Vagina (tissue), 2 donors: ENCODE results near the gene TNFSF8. TPM values are rescaled to one million over a fixed set of nuclear protein-coding genes. Genes with fewer than 3 reads are reported as not detected.

Source experiments
- DNase-seq, 2 donors: peaks; one replicate each; pipeline ENCODE4 v3.0.0-alpha.2; 2017; ENCODE audit errors: extremely low spot score in 2 of 2
- H3K27ac ChIP-seq: fragments of 200-600 bp; sonication (generic); one replicate; pipeline ENCODE4 v1.5.1; 2019
- H3K27me3 ChIP-seq: fragments of 200-600 bp; sonication (generic); one replicate; pipeline ENCODE4 v1.5.1; 2019
- H3K36me3 ChIP-seq, 2 donors: fragments of 200-600 bp; sonication (generic); one replicate each; pipeline ENCODE4 v1.5.1; 2017 to 2019
- H3K4me1 ChIP-seq: fragments of 200-600 bp; sonication (generic); one replicate; pipeline ENCODE4 v1.5.1; 2019
- H3K4me3 ChIP-seq, 2 donors: fragments of 200-600 bp; sonication (generic); 1 replicate in 1 of 2; 2 replicates in 1 of 2; pipeline ENCODE4 v1.5.1; 2016 to 2019
- H3K9me3 ChIP-seq: fragments of 200-600 bp; sonication (generic); one replicate; pipeline ENCODE4 v1.5.1; 2019
- CTCF ChIP-seq, 3 experiments: fragments of 450-650 bp in 2 of 3; fragments of 200-600 bp in 1 of 3; sonication (generic) in 1 of 3; IDR thresholded peaks; one replicate each; pipeline ENCODE4 v1.5.1; 2017 to 2019; ENCODE audit warnings: antibody characterized with exemption in 3 of 3, mild to moderate bottlenecking in 2 of 3, moderate library complexity in 2 of 3
- POLR2A ChIP-seq, 2 donors: fragments of 450-650 bp; IDR thresholded peaks; one replicate each; pipeline ENCODE4 v1.6.1; 2017; ENCODE audit warnings: antibody characterized with exemption in 2 of 2, mild to moderate bottlenecking in 2 of 2, moderate library complexity in 2 of 2
- POLR2AphosphoS5 ChIP-seq, 2 donors: sonication (generic); formaldehyde crosslinking; IDR thresholded peaks; one replicate each; pipeline ENCODE4 v1.9.0; 2017; ENCODE audit warnings: antibody characterized with exemption in 2 of 2, mild to moderate bottlenecking in 2 of 2, low read depth in 1 of 2; ENCODE audit not compliant: insufficient read depth in 1 of 2
- intact Hi-C: fragments of 100-400 bp; cut with DNase I; formaldehyde crosslinking; loops from one replicate; pipeline ENCODE4 v1.15.1; 2023
- total RNA-seq: library from RNA; depleted of rRNA; stranded (reverse); fragments of >200 nt; gene quantifications from one replicate; pipeline ENCODE4 v1.2.3, GENCODE V29; 2016

The TNFSF8 gene
- total RNA-seq, 1 donor from 2014 or later: 4.2 TPM

DNA sequence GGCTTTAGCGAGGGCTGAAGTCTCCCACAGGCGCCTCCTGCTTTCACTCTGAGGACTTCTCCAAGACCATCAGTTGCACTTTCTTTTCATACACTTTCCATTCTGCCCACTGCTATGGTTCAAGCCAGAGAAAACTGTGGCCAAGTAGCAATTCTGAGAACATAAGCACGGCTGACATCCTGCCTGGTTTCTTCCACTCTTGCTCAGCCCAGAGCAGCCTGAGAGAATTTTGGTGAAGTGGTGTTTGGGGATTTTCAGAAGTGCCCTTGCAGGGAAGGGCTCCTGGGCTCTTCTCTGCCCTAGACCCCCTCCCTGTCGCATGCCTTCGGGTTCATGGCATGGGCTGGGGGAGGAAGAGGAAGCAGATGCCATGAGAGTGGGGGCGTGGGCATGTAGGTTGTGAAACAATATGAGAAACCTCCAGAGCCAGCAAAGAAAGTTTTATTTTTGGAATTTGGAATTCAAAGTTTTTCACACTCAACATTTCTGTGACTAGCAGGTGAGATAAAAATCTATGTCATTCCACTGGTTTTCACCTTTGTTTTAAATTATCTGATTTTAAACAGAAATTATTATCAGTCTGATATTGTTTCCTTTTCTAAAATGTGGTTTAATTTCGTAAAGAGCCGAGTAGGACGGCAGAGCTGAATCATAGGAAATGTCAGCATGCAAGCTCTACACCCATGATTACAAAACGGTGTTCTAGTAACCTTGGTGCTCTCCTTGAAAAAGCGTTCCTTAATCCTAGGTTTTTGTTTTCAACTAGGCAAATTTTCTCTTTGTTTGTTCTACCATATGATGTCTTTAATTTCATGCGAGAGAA, 27.8 kb upstream of the TNFSF8 start:
- intact Hi-C loops: no loop called here
- no peak overlapping the region for H3K4me3 ChIP-seq
- H3K4me1 ChIP-seq: peaks cover 12% of the 10 kb centered on the region
- H3K36me3 ChIP-seq: no peaks in the 10 kb centered on the region
- peaks cover 5% of the 10 kb centered on the region for H3K9me3 ChIP-seq
- TF ChIP-seq POLR2AphosphoS5 (IDR thresholded peaks at IDR 0.05; ENCODE audit: insufficient read depth in 1 of 2, low read depth in 1 of 2) (no peak), CTCF (IDR thresholded peaks at IDR 0.05) (no peak), POLR2A (IDR thresholded peaks at IDR 0.05) (no peak)
- no peaks in the 10 kb centered on the region for H3K27me3 ChIP-seq
- no peak for DNase-seq
- H3K27ac ChIP-seq: no peak overlapping the region

DNA sequence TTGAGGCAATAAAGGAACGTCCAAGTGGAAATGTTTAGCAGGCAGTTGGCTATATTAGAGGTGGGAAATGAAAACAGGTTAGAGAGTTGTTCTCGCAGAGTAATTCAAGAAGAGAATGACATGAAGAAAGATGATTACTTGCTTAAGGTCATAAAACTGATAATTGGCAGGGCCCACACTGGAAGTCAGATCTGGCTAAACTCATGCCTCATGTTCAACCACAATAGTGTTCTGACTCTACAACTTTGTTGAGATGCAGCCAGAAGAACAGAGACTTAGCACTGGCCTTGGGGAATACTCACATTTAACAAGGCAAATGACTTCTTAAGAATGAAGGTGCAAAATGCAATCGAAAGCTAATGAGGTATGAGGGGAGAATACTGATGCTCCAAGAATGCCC, 27.2 kb upstream of the TNFSF8 start:
- no peak for DNase-seq
- Histone ChIP-seq H3K4me1 (peaks cover 14% of the 10 kb centered on the region), H3K4me3 (no peak overlapping the region), H3K9me3 (peaks cover 5% of the 10 kb centered on the region), H3K27me3 (no peaks in the 10 kb centered on the region), H3K27ac (no peak overlapping the region), H3K36me3 (no peaks in the 10 kb centered on the region)
- intact Hi-C loops: no loop called here
- TF ChIP-seq POLR2AphosphoS5 (IDR thresholded peaks at IDR 0.05; ENCODE audit: insufficient read depth in 1 of 2, low read depth in 1 of 2) (no peak), POLR2A (IDR thresholded peaks at IDR 0.05) (no peak), CTCF (IDR thresholded peaks at IDR 0.05) (no peak)

DNA sequence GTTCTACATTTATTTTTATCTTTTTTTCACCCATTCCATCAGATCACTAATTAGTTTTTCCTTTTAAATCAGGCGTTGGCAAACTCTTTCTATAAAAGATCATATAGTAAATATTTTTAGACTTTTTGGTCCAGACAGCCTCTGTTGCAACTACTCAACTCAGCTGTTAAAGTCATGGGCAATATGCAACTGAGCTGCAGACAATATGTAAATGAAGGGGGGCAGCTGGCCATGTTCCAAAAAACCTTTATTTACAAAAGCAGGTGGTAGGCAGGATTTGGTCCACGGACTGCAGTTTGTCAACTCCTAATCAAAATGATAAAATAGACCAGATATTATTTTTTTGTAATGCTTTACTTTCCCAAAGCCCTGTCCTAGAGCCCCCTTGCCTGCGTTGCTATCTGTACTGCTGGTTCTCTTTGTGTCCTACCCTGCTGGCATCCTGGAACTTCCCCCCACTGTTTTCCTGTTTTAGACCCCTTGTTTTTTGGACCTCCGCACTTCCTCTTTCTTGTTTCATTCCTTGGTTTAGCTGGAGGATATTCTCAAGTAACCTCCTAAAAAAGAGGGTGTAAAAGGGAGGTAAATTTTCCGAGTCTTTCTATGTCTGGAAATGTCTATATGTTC, 24.7 kb upstream of the TNFSF8 start:
- Histone ChIP-seq H3K27me3 (no peaks in the 10 kb centered on the region), H3K9me3 (no peaks in the 10 kb centered on the region), H3K4me1 (peaks cover 14% of the 10 kb centered on the region), H3K4me3 (no peak overlapping the region), H3K27ac (no peak overlapping the region), H3K36me3 (no peaks in the 10 kb centered on the region)
- DNase-seq: peak in 1 of 2 donors; percentile 52
- intact Hi-C loops: no loop called here
- no peak for TF ChIP-seq POLR2AphosphoS5 (IDR thresholded peaks at IDR 0.05; ENCODE audit: insufficient read depth in 1 of 2, low read depth in 1 of 2)
- TF ChIP-seq CTCF (IDR thresholded peaks at IDR 0.05): no peak
- no peak for TF ChIP-seq POLR2A (IDR thresholded peaks at IDR 0.05)

GRCh38 chr9:114953959-114954358, 23.6 kb upstream of the TNFSF8 start:
- no peak overlapping the region for H3K4me3 ChIP-seq
- no peaks in the 10 kb centered on the region for H3K9me3 ChIP-seq
- H3K27ac ChIP-seq: no peak overlapping the region
- TF ChIP-seq POLR2A (IDR thresholded peaks at IDR 0.05) (no peak), POLR2AphosphoS5 (IDR thresholded peaks at IDR 0.05; ENCODE audit: insufficient read depth in 1 of 2, low read depth in 1 of 2) (peak in 1 of 2 donors; percentile 78)
- peaks cover 14% of the 10 kb centered on the region for H3K4me1 ChIP-seq
- DNase-seq: no peak
- H3K36me3 ChIP-seq: no peaks in the 10 kb centered on the region
- intact Hi-C loops: no loop called here
- H3K27me3 ChIP-seq: no peaks in the 10 kb centered on the region

DNA sequence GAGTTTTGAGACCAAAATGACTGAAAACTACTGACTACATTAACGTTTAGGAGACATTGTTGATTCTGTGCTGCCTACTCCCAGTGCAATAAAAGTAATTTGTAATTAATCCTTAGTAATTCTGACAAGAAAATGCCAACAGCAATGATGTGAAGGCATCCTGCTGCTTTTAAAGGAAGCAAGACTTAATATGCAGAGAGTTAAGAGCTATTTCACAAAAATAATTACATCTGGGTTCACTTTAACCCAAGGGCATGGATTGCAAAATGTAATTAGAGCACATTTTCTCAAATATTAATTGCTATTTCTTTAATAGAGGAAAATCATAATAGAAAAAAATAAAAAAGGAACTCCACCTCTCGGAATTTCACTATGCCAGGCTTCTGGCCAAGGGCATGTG, 22.7 kb upstream of the TNFSF8 start:
- Histone ChIP-seq H3K36me3 (no peaks in the 10 kb centered on the region), H3K9me3 (no peaks in the 10 kb centered on the region), H3K27ac (no peak overlapping the region), H3K4me3 (no peak overlapping the region), H3K4me1 (peaks cover 14% of the 10 kb centered on the region), H3K27me3 (no peaks in the 10 kb centered on the region)
- DNase-seq: no peak
- no peak for TF ChIP-seq POLR2A (IDR thresholded peaks at IDR 0.05)
- TF ChIP-seq POLR2AphosphoS5 (IDR thresholded peaks at IDR 0.05; ENCODE audit: insufficient read depth in 1 of 2, low read depth in 1 of 2): no peak
- no peak for TF ChIP-seq CTCF (IDR thresholded peaks at IDR 0.05)
- intact Hi-C loops: no loop called here
